ENCODE measurements around the gene HIC2.

The HIC2 gene

DNA sequence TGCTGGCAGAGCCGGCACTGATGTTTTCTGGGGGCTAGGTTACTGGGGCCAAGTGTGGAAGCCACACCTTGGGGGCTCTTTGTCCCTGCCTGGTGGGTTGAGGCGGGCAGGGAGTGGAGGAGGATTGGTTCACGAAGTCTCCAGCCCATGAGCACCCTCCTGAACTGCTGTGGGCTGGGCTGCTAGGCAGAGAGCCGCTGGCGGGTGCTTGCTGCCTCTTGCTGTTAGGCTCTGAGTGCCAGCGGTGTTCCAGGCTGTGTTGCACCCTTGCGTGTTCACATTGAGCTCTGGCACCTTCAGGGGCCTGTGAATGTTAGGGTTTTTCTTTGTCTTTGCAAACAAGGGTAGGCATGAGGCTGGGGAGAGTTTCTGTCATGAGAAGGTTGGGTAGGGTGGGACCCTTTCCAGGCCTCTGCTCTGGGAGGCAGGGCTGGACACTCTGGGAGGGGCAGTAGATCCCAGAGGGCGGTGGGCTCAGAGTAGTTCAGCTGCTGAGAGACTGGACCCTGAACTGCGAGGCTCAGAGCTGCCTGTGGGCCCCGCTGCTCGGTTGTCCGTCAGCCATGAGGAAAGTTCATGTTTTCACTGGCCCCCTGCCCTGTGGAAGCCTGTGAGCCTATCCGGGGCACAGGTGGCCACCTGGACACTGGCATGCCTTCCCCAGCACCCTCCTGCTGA, 26.0 kb downstream of the HIC2 start:
- Histone ChIP-seq H3K27ac (replicated peaks) (no peak overlapping the region), H3K4me3 (replicated peaks; ENCODE audit: insufficient read depth, low read length) (no peak overlapping the region), H3K27me3 (ENCODE audit: insufficient read depth, poor library complexity, severe bottlenecking) (no peaks in the 10 kb centered on the region)
- DNase-seq (ENCODE audit: low read depth in 1 of 2, low spot score in 1 of 2), result no peak
- no peak for TF ChIP-seq GABPA (IDR thresholded peaks at IDR 0.05; ENCODE audit: low read depth)
- no peak for TF ChIP-seq SPI1 (IDR thresholded peaks at IDR 0.05; ENCODE audit: borderline replicate concordance, low read depth)
- TF ChIP-seq, protein P1, sequence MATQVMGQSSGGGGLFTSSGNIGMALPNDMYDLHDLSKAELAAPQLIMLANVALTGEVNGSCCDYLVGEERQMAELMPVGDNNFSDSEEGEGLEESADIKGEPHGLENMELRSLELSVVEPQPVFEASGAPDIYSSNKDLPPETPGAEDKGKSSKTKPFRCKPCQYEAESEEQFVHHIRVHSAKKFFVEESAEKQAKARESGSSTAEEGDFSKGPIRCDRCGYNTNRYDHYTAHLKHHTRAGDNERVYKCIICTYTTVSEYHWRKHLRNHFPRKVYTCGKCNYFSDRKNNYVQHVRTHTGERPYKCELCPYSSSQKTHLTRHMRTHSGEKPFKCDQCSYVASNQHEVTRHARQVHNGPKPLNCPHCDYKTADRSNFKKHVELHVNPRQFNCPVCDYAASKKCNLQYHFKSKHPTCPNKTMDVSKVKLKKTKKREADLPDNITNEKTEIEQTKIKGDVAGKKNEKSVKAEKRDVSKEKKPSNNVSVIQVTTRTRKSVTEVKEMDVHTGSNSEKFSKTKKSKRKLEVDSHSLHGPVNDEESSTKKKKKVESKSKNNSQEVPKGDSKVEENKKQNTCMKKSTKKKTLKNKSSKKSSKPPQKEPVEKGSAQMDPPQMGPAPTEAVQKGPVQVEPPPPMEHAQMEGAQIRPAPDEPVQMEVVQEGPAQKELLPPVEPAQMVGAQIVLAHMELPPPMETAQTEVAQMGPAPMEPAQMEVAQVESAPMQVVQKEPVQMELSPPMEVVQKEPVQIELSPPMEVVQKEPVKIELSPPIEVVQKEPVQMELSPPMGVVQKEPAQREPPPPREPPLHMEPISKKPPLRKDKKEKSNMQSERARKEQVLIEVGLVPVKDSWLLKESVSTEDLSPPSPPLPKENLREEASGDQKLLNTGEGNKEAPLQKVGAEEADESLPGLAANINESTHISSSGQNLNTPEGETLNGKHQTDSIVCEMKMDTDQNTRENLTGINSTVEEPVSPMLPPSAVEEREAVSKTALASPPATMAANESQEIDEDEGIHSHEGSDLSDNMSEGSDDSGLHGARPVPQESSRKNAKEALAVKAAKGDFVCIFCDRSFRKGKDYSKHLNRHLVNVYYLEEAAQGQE (IDR thresholded peaks at IDR 0.05; ENCODE audit: insufficient replicate concordance, low read depth), result no peak
- TF ChIP-seq POLR2AphosphoS5 (IDR thresholded peaks at IDR 0.05; ENCODE audit: low read depth), result no peak
- TF ChIP-seq, protein P2, sequence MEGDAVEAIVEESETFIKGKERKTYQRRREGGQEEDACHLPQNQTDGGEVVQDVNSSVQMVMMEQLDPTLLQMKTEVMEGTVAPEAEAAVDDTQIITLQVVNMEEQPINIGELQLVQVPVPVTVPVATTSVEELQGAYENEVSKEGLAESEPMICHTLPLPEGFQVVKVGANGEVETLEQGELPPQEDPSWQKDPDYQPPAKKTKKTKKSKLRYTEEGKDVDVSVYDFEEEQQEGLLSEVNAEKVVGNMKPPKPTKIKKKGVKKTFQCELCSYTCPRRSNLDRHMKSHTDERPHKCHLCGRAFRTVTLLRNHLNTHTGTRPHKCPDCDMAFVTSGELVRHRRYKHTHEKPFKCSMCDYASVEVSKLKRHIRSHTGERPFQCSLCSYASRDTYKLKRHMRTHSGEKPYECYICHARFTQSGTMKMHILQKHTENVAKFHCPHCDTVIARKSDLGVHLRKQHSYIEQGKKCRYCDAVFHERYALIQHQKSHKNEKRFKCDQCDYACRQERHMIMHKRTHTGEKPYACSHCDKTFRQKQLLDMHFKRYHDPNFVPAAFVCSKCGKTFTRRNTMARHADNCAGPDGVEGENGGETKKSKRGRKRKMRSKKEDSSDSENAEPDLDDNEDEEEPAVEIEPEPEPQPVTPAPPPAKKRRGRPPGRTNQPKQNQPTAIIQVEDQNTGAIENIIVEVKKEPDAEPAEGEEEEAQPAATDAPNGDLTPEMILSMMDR (IDR thresholded peaks at IDR 0.05; ENCODE audit: insufficient read depth, low read length), result no peak

DNA sequence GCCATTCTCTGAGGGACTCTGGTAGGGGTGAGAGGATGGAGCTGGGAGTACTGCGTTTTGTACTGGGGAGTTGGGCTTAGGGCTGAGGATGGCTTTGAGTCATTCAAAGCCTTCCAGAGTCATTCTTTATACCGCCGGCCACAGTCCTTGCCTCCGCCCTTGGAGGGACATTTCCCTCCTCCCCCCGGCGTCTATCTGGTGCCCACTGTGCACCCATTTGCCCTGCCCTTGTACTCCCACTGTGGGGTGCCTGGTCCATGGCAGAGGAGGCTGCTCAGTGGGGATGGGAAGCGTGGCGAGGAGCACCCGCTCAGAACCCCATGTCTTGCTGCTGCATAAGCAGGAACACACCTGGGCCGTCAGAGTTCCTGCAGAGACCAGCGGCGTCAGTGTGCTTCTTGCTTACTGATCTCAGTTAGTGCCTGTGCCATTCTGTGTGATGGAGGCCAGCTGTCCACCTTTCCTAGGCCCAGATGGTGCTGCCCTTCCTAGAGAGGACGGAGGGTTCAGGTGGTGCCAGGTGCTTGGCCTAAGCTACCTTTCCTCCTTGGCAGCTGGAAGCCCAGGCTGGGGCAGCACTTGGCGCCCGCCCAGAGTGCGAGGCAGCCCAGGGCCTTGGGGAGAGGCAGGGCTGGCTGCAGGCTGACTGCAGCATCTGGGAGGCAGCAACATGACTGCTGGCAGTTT, 26.7 kb downstream of the HIC2 start:
- Histone ChIP-seq H3K4me3 (replicated peaks; ENCODE audit: insufficient read depth, low read length) (no peak overlapping the region), H3K27ac (replicated peaks) (no peak overlapping the region), H3K27me3 (ENCODE audit: insufficient read depth, poor library complexity, severe bottlenecking) (no peaks in the 10 kb centered on the region)
- TF ChIP-seq GABPA (IDR thresholded peaks at IDR 0.05; ENCODE audit: low read depth) (no peak), SPI1 (IDR thresholded peaks at IDR 0.05; ENCODE audit: borderline replicate concordance, low read depth) (no peak), POLR2AphosphoS5 (IDR thresholded peaks at IDR 0.05; ENCODE audit: low read depth) (no peak)
- TF ChIP-seq, protein P1 (IDR thresholded peaks at IDR 0.05; ENCODE audit: insufficient replicate concordance, low read depth), result no peak
- TF ChIP-seq, protein P2 (IDR thresholded peaks at IDR 0.05; ENCODE audit: insufficient read depth, low read length), result no peak
- DNase-seq (ENCODE audit: low read depth in 1 of 2, low spot score in 1 of 2), result no peak

DNA sequence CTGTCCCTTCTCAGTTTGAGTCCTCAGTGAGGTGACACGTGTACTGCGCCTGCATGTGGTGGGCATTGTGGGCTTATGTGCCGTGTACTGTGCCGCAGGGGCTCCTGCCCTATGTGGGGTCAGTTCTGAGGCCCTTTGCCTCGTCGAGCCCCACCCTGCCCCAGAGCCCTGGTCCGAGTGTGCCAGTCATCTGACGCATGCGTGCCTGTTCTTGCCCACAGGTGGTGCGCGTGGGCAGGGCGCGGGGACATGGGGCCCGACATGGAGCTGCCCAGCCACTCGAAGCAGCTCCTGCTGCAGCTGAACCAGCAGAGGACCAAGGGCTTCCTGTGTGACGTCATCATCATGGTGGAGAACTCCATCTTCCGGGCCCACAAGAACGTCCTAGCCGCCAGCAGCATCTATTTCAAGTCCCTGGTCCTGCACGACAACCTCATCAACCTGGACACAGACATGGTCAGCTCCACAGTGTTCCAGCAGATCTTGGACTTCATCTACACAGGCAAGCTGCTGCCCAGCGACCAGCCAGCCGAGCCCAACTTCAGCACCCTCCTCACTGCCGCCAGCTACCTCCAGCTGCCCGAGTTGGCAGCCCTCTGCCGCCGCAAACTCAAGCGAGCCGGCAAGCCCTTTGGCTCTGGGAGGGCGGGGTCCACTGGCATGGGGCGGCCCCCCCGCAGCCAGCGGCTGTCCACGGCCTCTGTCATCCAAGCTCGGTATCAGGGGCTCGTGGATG, 27.7 kb downstream of the HIC2 start:
- no peak for TF ChIP-seq SPI1 (IDR thresholded peaks at IDR 0.05; ENCODE audit: borderline replicate concordance, low read depth)
- TF ChIP-seq POLR2AphosphoS5 (IDR thresholded peaks at IDR 0.05; ENCODE audit: low read depth), result no peak
- TF ChIP-seq, protein P2 (IDR thresholded peaks at IDR 0.05; ENCODE audit: insufficient read depth, low read length), result no peak
- TF ChIP-seq GABPA (IDR thresholded peaks at IDR 0.05; ENCODE audit: low read depth), result no peak
- DNase-seq (ENCODE audit: low read depth in 1 of 2, low spot score in 1 of 2), result peak; percentile 0 to 16
- H3K27me3 ChIP-seq (ENCODE audit: insufficient read depth, poor library complexity, severe bottlenecking), result no peaks in the 10 kb centered on the region
- H3K4me3 ChIP-seq (replicated peaks; ENCODE audit: insufficient read depth, low read length), result no peak overlapping the region
- no peak overlapping the region for H3K27ac ChIP-seq (replicated peaks)
